HG02610 (cell line): ENCODE measurements around the gene SPRED1.
"Not testable (repeated sequence)": the region's sequence is repeated elsewhere in the genome, so short reads cannot be mapped to it uniquely, and the experiment has no call there.

Experiments used
- ATAC-seq: cut with Tn5 transposase; IDR thresholded peaks from one replicate; pipeline ENCODE4 v1.9.1; 2021; ENCODE audit warnings: mild to moderate bottlenecking, moderate library complexity; ENCODE audit not compliant: unreplicated experiment

The SPRED1 gene

DNA sequence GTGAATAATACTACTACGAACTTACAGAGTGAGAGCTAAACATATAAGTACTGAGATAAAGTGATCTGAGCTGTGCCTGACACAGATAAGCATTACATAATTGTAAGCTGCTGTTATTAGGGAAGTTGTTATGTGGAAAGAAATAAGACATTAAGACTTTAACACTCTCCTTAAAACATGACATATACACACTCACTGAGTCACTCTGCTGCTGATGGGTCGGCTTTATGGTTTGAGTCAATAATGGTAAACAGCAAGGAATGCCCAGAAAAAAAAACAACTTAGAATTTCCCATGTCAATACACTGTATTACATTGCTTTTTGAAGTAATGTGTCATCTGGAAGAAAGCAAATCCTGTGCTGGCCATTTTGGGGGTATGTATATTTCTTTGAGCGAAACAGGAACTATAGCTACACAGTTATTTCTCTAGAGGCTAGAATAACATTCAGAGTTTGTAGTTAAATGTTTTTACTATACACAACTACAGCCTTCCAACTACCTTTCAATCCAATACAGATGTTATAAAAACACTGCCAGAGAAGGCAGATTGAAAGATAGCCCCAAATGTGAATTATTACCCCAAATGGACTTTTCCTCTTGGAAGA lies 22.8 kb upstream of the SPRED1 start:
- no peak for ATAC-seq

DNA sequence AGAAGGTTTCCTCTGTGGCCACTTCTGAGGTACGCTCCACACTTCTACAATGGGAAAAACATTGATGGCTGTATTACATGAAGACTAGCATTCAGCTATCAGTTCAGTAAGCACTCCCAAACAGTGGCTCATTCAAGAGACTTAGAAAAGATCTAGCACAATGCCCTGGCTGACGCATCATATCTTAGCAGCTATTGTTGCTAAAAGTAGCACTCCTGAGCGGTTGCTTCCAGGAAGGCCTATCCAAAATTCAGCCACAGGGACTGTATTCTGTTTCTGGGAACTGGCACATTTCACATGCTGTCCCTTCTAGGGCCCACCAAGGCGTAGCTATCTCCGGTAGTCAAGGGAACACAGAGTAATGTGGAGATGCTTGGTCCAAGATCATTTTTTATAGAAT lies 21.2 kb upstream of the SPRED1 start:
- no peak for ATAC-seq

DNA sequence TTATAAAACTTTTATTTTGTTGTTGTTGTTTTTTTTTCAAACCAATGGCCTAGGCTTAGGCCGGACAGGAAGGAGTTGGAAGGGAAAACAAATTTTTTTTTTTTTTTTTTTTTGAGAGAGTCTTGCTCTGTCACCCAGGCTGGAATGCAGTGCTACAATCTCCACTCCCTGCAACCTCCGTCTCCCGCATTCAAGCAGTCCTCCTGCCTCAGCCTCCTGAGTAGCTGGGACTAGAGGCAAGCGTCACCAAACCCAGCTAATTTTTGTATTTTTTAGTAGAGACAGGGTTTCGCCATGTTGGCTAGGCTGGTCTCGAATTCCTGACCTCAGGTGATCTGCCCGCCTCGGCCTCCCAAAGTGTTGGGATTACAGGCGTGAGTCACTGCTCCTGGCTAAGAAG lies 15.6 kb upstream of the SPRED1 start:
- not testable (repeated sequence) for ATAC-seq

DNA sequence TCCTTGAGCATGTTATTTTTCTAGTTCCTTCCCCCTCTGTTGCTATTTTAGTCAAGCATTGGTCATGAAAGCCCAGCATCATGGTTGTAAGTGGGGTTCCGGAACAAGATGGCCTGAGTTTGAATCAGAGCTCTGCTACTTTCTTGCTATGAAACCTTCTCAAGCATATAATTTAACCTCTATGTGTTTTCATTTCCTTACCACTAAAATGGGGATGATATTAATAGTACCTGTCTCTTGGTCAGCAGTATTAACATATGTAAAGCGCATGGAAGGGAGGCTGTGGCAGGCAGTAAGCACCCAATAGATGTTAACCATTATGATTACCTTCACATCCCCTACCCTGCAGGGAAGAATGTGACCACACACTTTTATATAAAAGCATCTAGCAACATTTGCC lies 14.3 kb upstream of the SPRED1 start:
- ATAC-seq, result peak; percentile 47

DNA sequence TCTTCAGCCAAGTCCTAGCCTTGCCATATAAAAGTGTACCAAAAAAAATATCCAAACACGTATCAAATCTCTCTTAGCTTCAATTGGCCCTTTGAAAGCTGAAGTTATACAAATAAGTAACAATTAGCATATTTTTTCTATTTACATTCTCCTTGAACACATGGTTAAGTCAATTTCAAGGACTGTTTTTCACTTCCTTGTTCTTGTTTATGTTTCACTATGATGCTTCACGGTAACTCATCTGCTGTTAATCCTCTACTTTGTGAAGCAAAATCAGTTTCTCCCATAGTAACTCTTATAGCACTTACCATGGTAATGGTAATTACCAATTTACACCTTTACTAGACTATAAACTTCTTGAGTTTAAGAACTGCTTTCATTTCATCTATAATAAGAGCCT lies 10.6 kb upstream of the SPRED1 start:
- peak; percentile 78 for ATAC-seq

DNA sequence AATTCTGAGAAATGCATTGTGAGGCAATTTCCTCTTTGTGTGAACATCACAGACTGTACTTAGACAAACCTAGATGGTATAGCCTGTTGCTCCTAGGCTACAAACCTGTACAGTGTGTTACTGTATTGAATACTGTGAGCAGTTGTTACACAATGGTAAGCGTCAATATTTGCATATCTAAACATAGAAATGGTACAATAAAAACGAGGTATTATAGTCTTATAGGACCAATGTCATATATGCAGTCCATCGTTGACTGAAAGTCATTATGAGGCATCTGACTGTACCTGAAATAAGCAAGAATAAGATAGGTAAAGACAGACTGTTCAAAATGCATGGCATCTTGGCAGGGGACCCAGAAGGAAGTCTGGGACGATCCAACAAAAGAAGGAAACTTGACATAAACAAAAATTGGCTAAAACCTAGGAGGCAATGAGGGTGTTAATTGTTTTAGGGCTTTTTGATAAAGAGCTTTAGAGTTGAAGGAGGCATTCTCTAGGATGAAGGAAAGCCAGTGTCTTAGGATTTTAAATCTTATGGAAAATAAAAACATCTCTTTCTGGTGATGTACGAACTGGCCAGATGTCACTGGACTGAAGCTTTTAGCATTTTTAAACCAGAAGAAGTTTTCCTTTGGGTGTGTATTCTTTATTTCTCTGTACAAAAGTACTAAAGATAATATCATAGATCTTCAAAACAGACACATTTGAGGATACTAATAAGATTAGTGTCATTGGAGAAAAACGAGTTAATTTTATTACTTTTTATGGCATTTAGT lies 9.2 kb upstream of the SPRED1 start:
- ATAC-seq, result no peak

DNA sequence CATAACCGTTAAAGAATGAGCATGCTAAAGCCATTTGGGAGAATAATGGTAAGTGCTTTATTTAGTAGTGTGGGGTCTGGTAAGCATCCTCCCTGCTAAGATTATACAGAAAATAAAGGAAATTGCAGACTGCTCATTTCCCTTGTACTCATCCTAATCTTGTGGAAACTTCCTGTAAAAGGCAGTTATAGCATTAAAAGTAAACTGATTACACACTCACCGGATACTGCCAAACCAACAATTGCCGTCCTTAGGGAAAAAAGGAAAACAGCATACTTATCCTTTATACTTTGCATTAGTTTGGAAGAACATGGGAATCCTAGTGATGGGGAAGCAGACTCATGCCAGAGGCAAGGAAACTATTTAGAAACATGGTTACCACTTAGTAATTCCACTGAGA lies 5.3 kb upstream of the SPRED1 start:
- no peak for ATAC-seq

DNA sequence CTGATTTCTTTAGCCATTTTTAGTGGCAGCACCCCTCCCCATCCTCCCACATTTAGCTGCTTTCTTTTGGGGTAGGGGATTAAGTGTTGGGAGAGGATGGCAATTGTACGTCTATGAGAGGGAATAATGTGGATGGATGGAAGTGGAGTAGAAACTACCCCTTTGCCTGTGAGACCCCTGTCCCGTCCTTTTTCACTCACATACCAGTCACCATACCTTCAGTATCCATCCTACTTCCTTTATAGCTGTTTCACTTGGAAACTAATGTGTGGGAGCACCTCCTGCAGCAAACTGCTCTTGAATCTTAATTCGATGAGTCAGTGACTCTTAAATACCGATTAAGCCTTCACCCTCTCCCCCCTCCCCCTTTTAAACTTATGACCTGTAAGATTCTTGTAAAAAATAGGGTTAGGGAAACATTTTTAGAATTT lies 730 bp downstream of the SPRED1 start:
- ATAC-seq, result no peak

DNA sequence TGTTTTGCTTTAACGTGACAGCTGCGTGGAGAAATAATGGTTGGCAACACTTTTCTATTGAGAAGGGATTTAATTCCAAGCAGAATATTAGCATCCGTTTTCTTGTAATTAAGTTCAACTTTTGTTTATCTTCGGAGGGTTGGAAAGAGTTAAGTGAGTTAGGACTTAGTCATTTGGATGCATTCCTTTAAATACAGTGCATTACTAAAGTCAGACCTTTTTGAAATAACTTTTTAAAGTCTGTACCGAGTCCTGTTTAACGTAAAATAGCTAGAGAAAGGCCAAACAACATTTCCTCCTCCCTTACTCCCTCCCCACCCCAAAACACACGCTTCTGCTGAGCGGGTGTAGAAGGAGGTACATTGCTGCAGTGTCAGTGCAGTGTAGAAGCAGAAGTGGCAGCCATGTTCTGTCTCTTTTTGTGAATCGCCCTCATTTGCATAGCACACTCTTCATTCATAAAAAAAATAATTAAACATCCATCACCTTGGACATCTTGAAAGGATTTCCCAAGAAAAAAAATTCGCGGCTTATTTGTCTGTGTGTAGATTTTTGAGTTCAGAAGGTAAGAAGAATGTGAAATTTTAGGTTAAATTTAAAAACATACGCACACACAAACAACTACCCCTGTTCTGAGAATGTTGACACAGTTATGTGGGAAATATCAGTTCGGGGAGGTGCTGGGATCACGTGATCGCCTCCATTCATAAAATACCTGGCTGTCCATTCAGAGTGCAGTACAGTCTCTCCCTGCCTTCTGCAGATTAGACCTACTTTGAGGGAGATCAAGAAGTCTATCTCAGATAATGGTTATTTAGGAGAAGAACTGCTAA lies 1.6 kb downstream of the SPRED1 start:
- peak; percentile 53 for ATAC-seq

DNA sequence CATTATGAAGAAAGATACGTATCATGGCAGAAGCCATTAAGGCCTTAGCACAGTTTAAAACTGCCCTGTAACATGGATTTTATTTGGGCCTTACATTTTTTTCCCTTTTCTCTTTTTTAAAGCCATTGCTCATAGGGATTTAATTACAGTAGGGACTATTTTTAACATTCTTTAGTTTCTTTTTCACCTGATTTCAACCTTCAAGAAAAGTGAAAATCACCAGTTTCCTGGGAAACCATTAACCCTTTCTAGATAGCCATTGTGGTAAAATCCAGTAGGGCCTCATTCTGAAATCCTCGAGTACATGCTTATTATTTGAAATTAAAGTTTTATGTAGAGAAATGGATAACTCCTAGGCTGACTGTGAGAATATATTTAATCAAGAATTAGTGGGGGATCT lies 3.1 kb downstream of the SPRED1 start:
- no peak for ATAC-seq

DNA sequence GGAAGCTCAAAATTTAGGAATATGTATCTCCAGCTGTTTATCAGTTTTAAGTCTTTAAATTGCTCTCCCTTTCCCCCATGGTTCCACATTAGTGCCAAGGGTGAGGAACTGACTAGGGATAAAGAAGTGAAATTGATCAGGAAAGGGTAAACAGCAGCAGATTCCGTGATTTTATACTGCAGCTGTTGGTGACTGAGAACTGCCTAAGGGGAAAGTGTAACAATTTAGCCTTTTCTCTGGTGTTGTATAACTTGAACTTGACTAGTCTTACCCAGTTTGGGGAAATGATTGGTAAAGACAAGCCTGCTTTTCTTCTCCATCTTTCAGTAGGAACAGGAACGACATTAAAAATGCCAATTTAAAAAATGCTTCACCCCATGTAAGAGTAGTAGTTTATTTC lies 5.0 kb downstream of the SPRED1 start:
- no peak for ATAC-seq

DNA sequence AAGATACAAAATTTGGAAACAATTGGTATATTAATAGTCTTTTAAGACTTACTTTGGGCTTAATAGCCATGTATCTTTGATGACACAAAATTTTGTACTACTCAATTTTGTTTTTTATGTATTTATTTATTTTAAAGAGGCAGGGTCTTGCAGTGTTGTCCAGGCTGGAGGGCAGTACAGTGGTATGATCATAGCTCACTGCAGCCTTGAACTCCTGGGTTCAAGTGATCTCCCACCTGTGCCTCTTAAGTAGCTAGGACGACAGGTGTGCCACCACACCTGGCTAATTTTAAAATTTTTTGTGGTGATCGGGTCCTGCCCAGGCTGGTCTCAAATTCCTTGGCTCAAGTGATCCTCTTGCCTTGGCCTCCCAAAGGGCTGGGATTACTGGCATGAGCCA lies 6.5 kb downstream of the SPRED1 start:
- no peak for ATAC-seq

DNA sequence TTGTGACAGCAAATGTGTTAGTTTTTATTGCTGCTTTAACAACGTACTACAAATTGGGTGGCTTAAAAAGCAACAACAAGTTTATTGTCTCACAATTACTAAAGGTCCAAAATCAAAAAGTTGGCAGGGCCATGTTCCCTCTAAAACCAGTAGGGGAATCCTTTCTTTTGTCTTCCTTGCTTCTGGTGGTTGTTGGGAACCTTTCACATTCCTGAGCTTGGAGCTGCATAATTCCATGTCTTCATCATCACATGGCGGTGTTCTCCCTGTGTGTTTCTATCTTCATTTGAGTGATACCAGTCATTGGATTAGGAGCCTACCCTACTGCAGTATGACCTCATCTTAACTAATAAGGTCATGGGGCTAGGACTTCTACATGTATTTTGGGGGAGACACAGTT lies 7.4 kb downstream of the SPRED1 start:
- no peak for ATAC-seq

DNA sequence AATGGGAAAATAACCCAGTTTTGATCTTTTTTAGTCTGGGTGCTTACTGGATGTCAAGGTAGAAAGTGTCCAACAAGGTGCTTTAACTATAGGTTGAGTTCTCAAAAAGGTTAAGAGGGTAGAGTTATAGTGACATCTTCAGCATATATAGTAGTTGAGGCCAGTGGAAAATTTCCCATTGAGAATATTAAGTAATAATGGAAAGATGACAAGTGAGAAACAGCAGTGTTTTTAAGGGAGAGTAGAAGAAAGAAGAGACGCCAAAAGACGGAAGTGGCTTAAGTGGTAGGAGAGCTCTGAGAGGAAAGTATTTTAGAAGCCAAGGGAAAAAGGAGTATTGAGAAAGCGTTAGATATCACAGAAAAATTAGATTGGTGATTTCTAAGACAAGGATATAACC lies 10.6 kb downstream of the SPRED1 start:
- ATAC-seq, result no peak

DNA sequence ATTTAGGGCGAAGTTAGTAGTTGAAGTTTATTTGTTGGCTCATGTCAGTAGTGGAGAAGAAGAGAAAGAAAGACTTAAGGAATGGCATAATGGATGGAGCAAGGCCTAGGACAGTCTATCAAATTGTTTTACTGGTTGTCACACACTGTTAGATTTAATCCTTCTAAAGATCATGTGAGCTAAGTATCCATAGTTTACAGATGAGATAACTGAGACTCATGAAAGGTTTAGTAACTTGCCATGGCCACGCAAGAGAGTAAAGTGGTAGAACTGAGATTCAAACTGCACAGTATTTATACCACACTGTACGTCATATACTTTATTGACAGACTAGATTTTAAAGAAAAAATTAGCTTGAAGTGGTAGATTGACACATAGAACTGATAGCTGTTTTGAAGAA lies 11.4 kb downstream of the SPRED1 start:
- ATAC-seq, result no peak

DNA sequence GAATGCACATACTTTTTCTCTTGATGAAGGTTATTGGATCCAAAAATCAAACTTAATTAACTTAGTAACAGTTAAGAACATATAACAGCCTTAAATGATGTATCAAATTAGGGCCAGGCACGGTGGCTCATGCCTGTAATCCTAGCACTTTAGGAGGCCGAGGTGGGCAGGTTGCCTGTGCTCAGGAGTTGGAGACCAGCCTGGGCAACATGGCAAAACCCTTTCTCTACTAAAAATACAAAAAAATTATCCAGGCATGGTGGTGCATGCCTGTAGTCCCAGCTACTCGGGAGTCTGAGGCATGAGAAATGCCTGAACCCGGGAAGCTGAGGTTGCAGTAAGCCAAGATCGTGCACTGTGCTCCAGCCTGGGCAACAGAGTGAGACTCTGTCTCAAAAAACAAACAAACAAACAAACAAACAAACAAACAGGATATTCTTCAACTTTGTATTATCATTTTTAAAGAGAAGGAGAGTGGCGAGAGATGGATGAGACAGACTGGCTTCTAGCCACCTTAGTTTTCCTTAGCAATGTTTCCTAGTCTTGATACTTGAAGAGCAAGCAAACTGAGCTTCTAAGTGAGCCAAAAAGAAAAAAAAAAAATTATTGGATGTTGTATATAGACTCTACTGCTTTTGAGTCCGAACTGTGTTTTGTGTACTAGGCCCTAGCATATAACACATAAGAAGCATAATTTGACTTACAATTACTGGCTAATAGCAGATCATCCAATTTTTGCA lies 13.8 kb downstream of the SPRED1 start:
- no peak for ATAC-seq

DNA sequence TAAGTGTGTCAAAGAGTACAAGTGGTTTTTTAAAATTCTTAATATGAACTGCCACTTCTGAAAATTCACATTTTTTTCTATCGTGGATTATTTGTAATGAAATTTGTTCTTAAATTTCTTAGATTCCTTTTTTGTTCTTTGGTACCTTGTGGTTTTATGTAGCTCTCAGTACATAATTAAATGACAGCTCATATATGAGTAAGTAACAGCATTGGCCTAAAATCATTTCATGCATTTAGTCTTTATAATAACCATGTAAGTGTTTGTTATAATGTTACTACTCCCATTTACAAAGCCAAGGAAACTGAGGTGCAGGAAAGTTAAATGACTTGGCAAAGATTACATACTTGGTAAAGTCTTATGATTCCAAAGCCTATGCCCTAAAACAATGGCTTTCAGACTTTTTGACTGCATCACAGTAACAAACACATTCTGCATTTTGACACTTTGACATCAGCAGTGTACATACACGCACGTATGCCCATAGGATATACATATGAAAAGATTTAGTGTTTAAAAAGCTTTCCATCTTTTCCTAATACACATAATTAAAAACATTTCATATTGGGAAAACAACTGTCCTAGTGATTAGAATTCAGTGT lies 14.9 kb downstream of the SPRED1 start:
- no peak for ATAC-seq

DNA sequence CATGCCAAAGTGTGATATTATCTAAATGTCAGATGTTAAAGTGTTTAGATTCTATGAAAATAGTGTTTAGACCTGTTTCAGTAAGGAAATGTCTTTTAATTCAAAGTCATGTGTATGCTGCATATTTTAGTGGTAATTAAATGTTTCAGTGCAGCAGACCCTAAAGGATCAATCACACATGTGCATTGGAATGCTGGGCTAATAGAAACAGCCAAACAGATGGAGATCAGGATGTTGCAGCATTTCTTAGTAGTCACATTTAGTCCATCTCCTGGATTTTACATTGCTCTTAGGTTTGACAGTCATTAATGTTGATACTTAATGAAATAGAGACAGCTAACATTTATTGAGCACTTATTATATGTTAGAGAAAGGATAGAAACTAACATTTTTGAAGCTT lies 18.5 kb downstream of the SPRED1 start:
- no peak for ATAC-seq

DNA sequence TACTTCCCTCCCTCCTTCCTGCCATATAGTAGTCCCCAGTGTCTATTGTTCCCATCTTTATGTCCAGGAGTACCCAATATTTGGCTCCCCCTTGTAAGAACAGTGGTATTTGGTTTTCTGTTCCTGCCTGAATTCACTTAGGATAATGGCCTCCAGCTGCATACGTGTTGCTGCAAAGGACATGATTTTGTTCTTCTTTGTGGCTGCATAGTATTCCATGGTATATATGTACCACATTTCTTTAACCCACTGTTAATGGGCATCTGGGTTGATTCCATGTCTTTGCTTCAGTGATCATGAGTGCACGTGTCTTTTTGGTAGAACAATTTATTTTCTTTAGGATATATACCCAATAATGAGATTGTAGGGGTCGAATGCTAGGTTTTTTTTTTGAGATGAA lies 19.3 kb downstream of the SPRED1 start:
- ATAC-seq, result no peak

DNA sequence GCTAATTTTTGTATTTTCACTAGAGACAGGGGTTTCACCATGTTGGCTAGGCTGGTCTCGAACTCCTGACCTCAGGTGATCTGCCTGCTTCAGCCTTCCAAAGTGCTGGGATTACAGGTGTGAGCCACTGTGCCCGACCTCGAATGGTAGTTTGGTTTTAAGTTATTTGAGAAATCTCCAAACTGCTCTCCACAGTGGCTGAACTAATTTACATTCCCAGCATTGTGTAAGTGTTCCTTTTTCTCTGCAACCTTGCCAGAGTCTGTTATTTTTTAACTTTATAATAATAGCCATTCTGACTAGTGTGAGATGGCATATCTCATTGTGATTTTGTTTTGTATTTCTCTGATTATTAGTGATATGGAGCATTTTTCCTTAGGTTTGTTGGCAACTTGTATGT lies 19.8 kb downstream of the SPRED1 start:
- ATAC-seq, result not testable (repeated sequence)

DNA sequence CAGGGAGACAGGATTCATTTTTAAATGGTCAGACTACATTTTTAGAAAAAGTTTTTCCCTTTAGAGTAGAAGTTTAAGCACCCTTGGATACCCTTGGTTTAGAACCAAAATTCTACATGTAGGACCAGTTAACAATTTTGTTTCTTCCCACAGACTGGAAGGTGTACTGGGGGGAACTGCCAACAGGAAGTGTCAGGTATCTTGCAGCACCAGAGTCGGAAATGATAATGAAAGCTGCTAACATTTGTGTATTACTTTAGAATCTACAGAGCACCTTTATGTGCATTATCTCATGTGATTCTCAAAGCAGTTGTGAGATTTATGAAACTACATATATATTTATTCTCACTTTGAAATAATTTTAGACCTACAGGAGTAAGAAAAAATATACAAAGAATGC lies 21.5 kb downstream of the SPRED1 start:
- ATAC-seq, result peak; percentile 54
